Left colon (tissue), 2 donors: Measurements from ENCODE around the gene KLHL33. TPM values are rescaled to one million over a fixed set of nuclear protein-coding genes. Genes with fewer than 3 reads are reported as not detected.
"Not testable (repeated sequence)": the region's sequence is repeated elsewhere in the genome, so short reads cannot be mapped to it uniquely, and the experiment has no call there.

Experiments
- ATAC-seq: fragments of 200-7000 bp; cut with Tn5 transposase; one replicate; pipeline ENCODE4 v1.9.1; 2020; ENCODE audit warnings: mild to moderate bottlenecking, moderate library complexity
- DNase-seq, 2 donors: peaks; one replicate each; pipeline ENCODE4 v3.0.0-alpha.2; 2020
- intact Hi-C, 2 donors: fragments of 100-400 bp; cut with DNase I in 1 of 2; cut with micrococcal nuclease in 1 of 2; formaldehyde crosslinking; loops; one replicate each; pipeline versions ENCODE4 v1.11.2 to v1.14.0; 2022; cut with DNase I, micrococcal nuclease
- total RNA-seq, 2 donors: library from RNA; stranded (reverse); fragmentation: NEBNext Ultra II Directional; extraction: Animal tissue kit (Norgen Biotek cat#: 25700); gene quantifications; one replicate each; pipeline ENCODE4 v1.2.1, GENCODE V29; 2021
- donor health status: DM: no; HTN: no; CAD: no.
- donor health status: DM: yes; HTN: yes; CAD: no.

The KLHL33 gene
- total RNA-seq, 2 donors from 2014 or later: 0.09 to 0.31 TPM

DNA sequence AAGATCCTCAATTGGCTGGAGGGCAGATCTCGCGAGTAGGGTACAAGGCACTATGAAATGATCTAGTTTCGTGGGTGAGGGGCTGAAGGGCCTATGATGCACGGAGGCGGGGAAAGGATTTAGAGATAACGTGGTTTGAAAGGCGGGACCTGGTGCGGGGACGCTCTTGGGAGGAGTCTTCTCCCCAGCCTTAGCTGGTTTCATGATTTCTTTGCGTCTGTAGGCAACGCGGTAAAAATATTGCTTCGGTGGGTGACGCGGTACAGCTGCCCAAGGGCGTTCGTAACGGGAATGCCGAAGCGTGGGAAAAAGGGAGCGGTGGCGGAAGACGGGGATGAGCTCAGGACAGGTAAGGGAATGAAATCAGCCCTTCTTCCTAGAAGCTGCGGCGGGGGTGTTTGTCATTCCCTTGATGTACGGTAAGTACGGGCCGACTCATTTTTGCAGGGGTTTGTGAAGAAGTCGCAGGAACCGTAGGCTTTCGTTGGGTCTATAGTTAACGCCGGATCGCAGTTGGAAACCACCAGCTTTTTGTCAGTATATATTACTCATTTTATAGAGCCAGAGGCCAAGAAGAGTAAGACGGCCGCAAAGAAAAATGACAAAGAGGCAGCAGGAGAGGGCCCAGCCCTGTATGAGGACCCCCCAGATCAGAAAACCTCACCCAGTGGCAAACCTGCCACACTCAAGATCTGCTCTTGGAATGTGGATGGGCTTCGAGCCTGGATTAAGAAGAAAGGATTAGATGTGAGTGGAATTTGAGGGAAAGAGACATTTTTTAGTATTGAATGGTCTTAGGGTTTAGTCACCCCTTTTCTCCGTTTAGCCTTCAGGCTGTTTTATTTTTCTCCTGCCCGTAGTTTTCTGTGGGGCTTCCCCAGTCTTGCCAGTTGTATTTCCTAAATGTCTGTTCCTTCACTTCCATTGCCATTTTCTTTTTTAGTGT, 19.7 kb upstream of the KLHL33 start:
- DNase-seq (no peak), ATAC-seq (peak; percentile 62)
- intact Hi-C loops: loop anchor here in 1 of 2 donors (10.0 kb wide), 1 partner anchor 111 kb away; the partner anchor contains the start of gene PARP2

DNA sequence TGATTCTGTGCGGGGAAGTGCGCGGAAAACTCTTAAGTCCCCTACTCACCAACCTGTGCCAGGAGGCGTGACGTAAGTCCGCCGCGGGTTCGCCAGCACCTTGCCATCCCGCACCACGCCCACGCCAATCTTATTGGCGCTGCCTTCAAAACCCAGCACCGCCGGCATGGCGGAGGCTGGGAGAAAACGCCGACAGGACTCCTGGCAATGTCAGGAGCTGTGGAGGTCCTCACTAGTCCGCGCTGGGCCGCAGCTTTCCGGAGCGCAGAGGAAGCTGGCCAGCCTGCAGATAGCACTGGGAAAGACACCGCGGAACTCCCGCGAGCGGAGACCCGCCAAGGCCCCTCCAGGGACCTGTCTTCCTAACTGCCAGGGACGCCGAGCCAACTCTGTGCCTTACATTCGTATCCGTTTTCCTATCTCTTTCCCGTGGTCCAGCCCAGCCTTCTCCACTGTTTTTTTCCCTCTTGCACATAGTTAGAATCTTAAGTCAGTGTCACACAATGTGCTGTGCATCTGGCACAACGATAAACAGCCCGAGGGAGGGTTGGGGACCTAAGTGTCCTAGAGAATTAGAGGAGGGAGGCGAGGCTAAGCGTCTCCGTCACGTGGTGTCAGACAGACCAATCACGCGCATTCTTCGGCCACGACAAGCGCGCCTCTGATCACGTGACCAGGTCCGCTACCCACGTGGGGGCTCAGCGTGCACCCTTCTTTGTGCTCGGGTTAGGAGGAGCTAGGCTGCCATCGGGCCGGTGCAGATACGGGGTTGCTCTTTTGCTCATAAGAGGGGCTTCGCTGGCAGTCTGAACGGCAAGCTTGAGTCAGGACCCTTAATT, 18.8 kb upstream of the KLHL33 start, which contains the start of the genes APEX1 and OSGEP:
APEX1 (plus strand) TSS at position 711 of the 839 bp plus-strand sequence. CDS start 420 bp downstream, outside the sequence.
OSGEP (minus strand) TSS at position 297 of the 839 bp plus-strand sequence; CDS start at position 168, 129 bp downstream.
- peak; percentile 98 to 99 for DNase-seq
- ATAC-seq: peak; percentile 86
- intact Hi-C loops: loop anchor here in 1 of 2 donors (10.0 kb wide), 1 partner anchor 110 kb away; the partner anchor contains the start of gene PARP2

DNA sequence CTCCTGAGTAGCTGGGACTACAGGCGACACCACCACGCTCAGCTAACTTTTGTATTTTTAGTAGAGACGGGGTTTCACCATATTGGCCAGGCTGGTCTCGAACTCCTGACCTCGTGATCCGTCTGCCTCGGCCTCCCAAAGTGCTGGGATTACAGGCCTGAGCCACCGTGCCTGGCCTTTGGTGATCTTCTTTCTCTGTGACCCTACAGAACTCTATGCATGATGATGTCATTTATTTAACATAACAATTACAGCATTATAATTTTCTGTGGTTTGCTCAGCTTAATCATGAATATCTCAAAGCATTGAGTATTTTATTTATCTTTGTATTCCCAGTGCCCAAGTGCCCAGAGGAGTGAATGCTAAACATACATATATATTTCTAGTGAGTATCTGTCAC, 16.9 kb upstream of the KLHL33 start:
- not testable (repeated sequence) for DNase-seq, ATAC-seq
- intact Hi-C loops: loop anchor here in 1 of 2 donors (10.0 kb wide), 1 partner anchor 108 kb away; the partner anchor contains the start of gene PARP2

DNA sequence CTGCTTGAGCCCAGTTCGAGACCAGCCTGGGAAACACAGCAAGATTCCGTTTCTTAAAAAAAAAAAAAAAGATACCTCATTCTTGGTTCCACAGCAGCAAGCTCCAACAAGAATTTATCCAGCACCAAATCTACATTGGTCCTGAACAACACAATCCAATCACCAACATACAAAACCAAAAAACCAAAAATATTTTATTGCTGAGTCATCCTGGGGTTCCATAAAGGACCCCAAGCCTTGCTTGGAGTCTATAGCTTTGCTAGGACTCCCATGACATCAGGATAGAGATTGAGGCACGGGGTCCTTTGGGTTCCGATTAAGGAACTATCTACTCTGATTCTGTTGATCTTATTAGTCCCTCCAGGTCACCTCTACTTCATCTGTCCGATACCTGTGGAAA, 10.9 kb upstream of the KLHL33 start:
- intact Hi-C loops: no loop called here

DNA sequence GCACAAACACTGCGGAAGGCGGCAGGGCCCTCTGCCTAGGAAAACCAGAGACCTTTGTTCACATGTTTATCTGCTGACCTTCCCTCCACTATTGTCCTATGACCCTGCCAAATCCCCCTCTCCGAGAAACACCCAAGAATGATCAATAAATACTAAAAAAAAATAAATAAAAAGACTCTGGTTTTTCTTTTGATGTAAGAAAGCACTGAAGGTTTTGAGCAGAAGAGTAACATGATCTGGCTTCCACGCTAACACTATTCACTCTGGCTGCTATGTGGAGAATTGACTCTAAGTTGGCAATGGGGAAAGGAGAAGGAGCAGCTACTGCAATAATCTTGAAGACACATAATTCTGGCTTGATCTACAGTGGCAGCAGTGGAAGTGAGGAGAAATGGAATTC, 7.7 kb upstream of the KLHL33 start:
- intact Hi-C loops, DNase-seq, ATAC-seq: not testable (repeated sequence)

More for the DNA sequence above, 10.9 kb upstream of the KLHL33 start:
- DNase-seq (no peak), ATAC-seq (no peak)

DNA sequence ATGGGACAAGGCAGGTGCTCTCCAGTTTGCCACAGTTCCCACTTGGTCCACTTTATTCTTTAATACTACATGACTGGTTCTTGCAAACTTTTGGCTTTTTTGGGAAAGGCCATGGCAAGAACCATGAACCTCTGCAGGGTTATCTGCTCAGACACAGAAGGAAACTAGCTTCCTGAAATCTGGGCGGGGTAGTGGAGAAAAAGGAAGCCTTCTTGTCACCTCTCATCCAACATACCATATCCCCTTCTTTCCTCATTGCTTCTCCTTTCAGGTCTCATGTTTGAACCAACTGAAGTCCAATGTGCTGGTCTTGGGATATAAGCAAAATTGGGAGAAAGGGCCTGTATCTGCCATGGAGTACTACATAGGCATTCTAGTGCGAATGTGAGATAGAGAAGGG, 5.5 kb upstream of the KLHL33 start:
- DNase-seq (no peak), ATAC-seq (no peak)
- intact Hi-C loops: no loop called here

- intact Hi-C loops: no loop called here
- ATAC-seq (peak; percentile 20), DNase-seq (no peak)
Measured at GRCh38 chr14:20440882-20441281, 4.9 kb upstream of the KLHL33 start.

GRCh38 chr14:20440465-20440864, 4.5 kb upstream of the KLHL33 start:
- ATAC-seq (no peak), DNase-seq (no peak)
- intact Hi-C loops: no loop called here

DNA sequence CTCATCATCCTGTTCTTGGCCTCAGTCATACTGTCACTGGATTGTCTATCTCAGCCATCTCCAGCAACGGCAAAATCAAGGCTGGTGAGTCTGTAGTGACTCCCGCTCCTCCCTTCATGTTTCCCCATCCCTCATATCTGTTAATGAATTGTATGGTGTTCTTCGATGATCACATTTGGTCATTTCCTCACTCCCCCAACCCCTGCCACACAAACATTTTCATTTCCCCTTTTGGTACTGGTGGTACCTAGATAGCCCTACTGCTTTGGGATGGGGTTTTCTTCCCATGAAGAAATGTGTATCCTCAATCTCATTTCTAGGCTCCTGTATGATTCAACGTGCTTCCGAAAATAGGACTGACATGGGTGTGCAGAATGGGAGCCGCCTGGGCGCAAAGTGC, 2.7 kb upstream of the KLHL33 start:
- ATAC-seq: no peak
- intact Hi-C loops: no loop called here
- DNase-seq: no peak

DNA sequence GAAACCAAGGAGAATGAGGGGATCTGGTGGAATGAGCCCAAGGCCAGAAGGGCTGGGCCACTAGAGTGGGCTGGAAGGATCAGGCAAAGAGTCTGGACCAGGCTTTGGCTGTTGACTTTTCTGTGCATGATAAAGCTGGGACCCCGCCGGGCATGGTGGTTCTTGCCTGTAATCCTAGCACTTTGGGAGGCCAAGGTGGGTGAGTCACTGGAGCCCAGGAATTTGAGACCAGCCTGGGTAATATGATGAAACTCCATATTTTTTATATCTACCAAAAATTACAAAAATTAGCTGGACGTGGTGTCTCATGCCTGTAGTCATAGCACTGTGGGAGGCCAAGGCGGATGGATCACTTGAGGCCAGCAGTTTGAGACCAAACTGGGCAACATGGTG, 393 bp upstream of the KLHL33 start:
- DNase-seq (no peak), ATAC-seq (no peak)
- intact Hi-C loops: no loop called here

DNA sequence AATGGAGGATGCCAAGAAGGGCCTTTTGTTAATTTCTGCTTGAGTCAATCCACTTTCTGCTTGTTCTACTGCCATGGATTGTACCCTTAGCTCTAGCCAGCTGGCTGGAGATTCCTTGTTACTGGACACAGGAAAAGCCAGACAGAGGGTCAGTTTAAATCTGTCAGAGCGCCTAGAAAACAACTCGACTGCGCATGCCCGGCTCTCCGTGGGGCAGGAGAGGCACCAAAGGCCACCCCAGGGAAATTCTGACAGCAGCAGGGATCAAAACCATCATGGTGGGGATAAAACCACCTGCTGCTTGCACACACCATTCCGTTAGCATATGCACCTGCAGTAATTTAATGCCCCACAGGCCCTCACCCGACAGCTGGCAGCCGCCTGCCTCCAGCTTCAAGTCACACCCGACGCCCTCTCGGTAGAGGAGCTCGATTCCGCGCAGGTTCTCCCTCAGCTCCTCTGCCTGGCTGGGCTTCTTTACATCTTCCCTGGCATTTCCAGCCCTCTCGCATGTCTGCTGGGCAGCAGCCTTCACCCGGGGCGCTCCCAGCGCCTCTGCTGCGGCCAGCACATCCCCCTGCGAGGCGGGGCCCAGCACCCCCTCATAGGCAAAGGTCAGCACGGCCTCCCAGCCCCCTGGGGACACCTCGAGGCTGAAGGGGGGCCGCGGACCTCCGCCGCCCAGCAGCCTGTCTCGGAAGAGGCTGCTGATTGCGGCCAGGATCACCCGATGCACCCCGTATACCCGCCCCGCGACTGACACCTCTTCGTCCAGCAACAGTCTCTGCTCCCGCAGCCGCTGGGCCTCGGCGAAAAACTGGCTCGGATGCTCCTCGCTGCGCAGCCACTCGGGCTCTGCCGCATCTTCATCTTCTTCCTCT, 1.0 kb downstream of the KLHL33 start:
- ATAC-seq: no peak
- intact Hi-C loops: no loop called here
- no peak for DNase-seq

- ATAC-seq (peak; percentile 76), DNase-seq (peak; percentile 47 to 65)
- intact Hi-C loops: no loop called here
Measured at GRCh38 chr14:20429801-20430669, 5.9 kb downstream of the KLHL33 start.

DNA sequence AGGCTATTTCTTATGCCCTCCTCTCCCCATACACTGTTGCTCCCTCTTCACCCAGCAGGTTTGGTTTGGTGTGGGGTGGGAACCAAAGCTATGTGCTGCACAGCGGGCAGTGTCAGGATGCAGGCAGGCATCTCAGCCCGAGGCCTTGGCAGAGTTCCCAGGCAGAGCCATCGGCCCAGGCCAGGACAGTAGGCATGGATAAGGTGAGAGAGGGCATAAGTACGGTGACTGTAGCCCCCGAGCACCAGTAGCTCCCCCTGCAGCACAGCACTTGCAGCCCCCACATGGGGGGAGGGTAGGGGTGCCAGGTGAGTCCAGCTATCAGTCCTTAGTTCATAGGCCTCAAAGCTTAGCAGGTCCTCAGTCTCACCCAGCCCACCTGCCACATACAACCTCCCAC, 7.2 kb downstream of the KLHL33 start:
- intact Hi-C loops: no loop called here
- ATAC-seq (no peak), DNase-seq (no peak)

DNA sequence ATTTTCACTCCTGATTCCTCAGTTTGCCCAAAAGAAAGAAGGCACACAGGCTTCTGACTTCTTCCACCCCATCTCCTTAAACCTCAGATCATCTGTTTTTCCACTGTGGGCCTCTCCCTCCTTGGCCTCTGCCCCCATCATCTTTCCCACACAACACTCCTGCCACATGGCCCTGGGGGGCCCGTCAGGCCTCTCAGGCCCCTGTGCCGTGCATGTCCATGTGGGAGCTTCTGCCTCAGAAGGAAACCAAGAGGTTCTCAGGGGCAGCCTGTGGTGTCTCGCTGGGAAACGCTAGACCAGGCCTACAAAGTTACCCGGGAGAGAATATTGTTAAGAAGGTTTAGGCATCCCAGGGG, 8.0 kb downstream of the KLHL33 start:
- no peak for ATAC-seq
- DNase-seq: no peak
- intact Hi-C loops: no loop called here

- intact Hi-C loops: no loop called here
- ATAC-seq (peak; percentile 84), DNase-seq (no peak)
Measured at GRCh38 chr14:20427231-20428009, 8.5 kb downstream of the KLHL33 start.

- no peak for ATAC-seq
- intact Hi-C loops: no loop called here
- DNase-seq: no peak
Measured at GRCh38 chr14:20424851-20425250, 11.1 kb downstream of the KLHL33 start.

- intact Hi-C loops: no loop called here
- DNase-seq (no peak), ATAC-seq (no peak)
Measured at GRCh38 chr14:20422886-20423285, 13.1 kb downstream of the KLHL33 start.
